Activated T-cell treated with anti-CD3 and anti-CD28 coated beads, Interleukin-2, amount 50 U/mL, for 4 hours (primary cell): Measurements from ENCODE around the gene LDAH. TPM values are rescaled to one million over a fixed set of nuclear protein-coding genes. Genes with fewer than 3 reads are reported as not detected.

Experiments
- ATAC-seq, 2 donors: fragments of 200-7000 bp; cut with Tn5 transposase; one replicate each; pipeline ENCODE4 v1.10.0; 2021
- DNase-seq: peaks from one replicate; pipeline ENCODE4 v3.0.0-alpha.2; 2020
- H3K27me3 Mint-ChIP-seq: one replicate; pipeline ENCODE4 v1.8.0; 2021; ENCODE audit warnings: low read depth, mixed read lengths
- H3K36me3 Mint-ChIP-seq: one replicate; pipeline ENCODE4 v1.8.0; 2022; ENCODE audit warnings: mixed read lengths; ENCODE audit not compliant: insufficient read depth
- H3K4me1 Mint-ChIP-seq: one replicate; pipeline ENCODE4 v1.8.0; 2021; ENCODE audit warnings: low read depth, mixed read lengths
- H3K4me3 Mint-ChIP-seq: one replicate; pipeline ENCODE4 v1.8.0; 2021; ENCODE audit warnings: mild to moderate bottlenecking, moderate library complexity, mixed read lengths
- H3K9me3 Mint-ChIP-seq: one replicate; pipeline ENCODE4 v1.8.0; 2021; ENCODE audit warnings: mixed read lengths
- total RNA-seq, 3 donors: library from RNA; stranded (reverse); gene quantifications; one replicate each; pipeline ENCODE4 v1.2.1, GENCODE V29; 2021

The LDAH gene
- total RNA-seq, 3 donors from 2014 or later: 28.9 to 32.2 (median 30.1) TPM

DNA sequence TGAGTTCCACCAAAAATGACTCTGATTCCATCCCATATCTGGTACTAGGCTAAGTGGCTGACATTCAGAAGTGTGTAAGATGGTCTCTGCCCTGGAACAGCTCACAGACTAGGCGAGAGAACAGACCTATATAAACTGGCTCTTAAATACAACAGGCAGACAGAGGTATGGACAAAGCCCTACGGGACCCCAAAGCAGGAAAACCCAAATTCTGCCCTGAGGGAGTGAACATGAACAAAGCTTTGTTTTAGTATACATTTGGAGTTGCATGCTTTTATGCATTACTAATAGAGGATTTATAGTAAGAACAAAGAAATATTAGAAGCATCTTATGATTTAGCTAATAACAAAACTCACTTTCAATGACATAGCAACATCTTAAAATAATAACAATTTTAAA lies 130.8 kb downstream of the LDAH start:
- ATAC-seq: no peak
- Mint-ChIP-seq H3K4me3 (no peak overlapping the region), H3K9me3 (no peaks in the 10 kb centered on the region), H3K4me1 (no peaks in the 10 kb centered on the region), H3K36me3 (peaks cover 34% of the 10 kb centered on the region), H3K27me3 (no peaks in the 10 kb centered on the region)
- DNase-seq: no peak

DNA sequence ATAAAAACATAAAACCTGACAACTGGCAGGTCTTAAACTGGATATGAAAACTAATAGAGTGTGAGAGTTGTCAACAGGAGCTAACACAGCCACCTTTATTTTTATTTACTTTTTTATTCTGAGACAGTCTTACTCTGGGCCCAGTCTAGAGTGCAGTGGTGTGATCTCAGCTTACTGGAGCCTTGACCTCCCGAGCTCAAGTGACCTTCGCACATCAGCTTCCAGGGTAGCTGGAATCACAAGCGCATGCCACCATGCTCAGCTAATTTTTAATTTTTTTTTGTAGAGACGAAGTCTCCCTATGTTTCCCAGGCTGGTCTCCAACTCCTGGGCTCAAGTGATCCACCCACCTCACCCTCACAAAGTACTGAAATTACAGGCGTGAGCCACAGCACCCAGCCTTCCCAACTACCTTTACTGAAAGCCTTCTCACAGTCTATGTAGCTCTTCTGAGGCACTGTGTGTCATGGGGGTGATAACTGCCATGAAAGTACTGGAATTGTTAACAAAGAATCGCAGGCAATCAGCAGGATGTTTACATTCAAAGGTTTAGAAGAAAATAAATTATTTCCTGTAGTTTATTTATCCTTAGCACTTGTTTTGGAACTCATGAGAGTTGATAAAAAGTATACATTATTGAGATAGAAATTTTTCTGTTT lies 131.7 kb downstream of the LDAH start:
- Mint-ChIP-seq H3K27me3 (no peaks in the 10 kb centered on the region), H3K4me3 (no peak overlapping the region), H3K4me1 (no peaks in the 10 kb centered on the region), H3K36me3 (peaks cover 40% of the 10 kb centered on the region), H3K9me3 (no peaks in the 10 kb centered on the region)
- DNase-seq (no peak), ATAC-seq (no peak)

DNA sequence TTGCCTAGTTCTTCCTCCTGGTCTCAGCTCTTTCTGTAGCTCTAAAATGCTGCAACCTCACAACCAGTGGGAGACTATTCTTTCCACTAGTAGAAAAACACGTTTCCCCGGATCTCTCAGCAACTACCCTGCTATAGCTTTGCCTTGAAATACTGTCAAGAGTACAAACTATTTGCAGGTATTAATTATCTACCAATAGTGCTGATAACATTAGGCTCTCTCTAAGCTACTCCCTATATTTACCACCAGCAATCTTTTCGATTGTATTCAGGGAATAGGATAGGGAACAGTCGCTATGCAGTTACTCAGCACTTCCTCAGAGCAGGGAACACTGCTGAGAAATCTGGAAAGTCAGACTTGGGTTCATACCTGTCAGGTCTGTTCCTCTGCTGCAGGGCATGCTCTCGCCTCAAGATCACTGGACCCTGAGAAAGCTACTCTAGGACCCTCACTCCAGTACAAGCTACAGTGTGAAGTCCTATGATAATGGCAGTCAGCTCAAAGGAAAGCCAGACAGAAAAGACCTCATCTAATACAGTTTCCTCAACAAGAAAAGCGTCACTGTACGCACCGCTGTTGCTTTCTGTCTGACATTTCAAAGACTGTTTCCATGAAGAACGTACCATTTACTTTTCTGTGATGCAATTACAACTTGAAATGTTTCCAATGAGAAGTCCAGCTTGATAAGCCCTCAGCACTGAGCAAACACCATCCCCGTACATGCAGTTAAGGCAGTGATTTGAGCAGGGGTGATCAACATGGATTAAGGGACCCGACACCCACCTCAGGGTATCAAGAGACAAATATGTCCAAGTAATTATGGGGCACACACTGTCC lies 133.3 kb downstream of the LDAH start:
- Mint-ChIP-seq H3K9me3 (no peaks in the 10 kb centered on the region), H3K27me3 (no peaks in the 10 kb centered on the region), H3K4me3 (no peak overlapping the region), H3K4me1 (no peaks in the 10 kb centered on the region), H3K36me3 (peaks cover 45% of the 10 kb centered on the region)
- DNase-seq (no peak), ATAC-seq (no peak)

DNA sequence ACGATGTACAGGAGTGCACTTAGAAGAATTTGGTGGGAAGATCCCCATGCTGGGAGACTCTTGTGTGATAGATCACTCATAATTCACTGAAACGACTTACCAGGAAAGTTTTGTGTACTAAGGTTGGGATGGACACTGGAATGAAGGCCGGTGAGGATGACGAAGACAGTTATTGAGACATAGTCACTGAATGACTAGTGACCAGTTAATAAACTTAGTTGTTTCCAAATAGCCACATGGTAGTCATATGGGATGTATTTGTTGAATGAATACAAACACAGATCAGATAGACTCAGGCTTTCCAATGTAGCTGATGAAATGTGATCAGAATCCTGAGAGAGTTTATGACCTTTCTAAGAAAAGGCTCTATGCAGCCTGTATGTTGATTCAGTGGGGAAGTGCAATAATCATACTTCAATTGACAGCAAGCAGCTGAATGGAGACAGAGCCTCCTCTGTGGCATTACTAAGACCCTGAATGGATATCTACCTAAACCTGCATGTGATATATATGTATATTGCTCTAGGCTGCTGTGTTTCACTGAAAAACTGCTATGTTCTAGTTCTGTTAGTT lies 135.6 kb downstream of the LDAH start:
- Mint-ChIP-seq H3K36me3 (peaks cover 51% of the 10 kb centered on the region), H3K4me3 (no peak overlapping the region), H3K4me1 (peaks cover 4% of the 10 kb centered on the region), H3K27me3 (no peaks in the 10 kb centered on the region), H3K9me3 (no peaks in the 10 kb centered on the region)
- ATAC-seq: no peak
- DNase-seq: no peak

DNA sequence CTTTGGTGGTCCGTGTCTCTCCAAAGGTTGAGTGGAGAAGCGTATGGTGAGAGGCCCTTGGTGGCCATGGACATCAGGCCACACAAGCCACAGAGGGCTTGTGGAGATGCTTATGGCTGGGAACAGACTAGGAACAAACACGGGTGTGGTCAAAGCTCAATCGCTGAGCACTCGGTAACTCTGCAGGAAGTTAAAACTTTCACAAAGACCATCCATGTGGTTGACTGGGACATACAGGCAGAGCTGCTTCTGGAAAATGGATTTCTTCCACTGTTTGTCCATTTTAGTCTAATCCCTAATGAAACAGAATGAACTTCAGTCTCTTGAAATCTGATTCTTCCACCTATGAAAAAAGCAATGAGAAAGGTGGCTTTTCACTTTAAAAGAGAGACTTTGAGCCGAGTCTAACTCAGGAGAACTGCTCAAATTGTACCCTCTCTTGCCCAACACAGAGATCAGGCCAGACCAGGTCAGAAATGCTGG lies 138.3 kb downstream of the LDAH start:
- H3K27me3 Mint-ChIP-seq: no peaks in the 10 kb centered on the region
- H3K9me3 Mint-ChIP-seq: no peaks in the 10 kb centered on the region
- peaks cover 56% of the 10 kb centered on the region for H3K36me3 Mint-ChIP-seq
- H3K4me3 Mint-ChIP-seq: no peak overlapping the region
- peaks cover 5% of the 10 kb centered on the region for H3K4me1 Mint-ChIP-seq
- DNase-seq (no peak), ATAC-seq (no peak)

DNA sequence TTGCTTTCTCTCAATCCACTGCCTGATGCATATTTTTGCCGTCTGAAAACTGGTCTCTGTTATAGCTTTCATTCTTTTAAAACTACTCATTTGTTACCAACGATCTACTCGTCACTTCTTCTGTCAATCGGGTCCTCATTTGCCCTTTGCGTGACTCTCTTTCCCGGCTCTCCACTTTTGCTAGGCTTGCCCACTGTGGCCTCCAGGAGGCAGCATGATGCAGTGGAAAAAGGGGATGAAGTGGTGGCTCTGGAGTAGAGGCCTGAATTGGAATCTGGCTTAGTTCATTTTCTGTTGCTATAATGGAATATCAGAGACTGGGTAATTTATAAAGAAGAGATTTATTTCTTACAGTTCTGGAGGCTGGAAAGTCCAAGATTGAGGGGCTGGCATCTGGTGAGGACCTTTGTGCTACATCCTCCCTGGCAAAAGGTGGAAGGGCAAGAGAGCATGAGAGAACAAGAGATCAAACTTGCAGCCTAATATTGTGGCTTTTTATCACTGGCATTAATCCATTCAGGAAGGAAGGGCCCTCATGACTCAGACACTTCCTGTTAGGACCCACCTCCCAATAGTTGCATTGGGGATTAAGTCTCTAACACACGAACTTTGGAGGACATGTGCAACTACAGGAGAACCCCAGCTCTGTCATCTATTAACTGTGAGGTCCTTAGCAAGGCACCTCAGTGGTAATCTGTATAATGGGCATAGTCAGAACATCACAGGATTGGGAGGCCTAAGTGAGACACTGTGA lies 140.6 kb downstream of the LDAH start:
- Mint-ChIP-seq H3K4me3 (no peak overlapping the region), H3K9me3 (no peaks in the 10 kb centered on the region), H3K27me3 (no peaks in the 10 kb centered on the region), H3K4me1 (peaks cover 5% of the 10 kb centered on the region), H3K36me3 (peaks cover 40% of the 10 kb centered on the region)
- DNase-seq: no peak
- ATAC-seq: no peak

DNA sequence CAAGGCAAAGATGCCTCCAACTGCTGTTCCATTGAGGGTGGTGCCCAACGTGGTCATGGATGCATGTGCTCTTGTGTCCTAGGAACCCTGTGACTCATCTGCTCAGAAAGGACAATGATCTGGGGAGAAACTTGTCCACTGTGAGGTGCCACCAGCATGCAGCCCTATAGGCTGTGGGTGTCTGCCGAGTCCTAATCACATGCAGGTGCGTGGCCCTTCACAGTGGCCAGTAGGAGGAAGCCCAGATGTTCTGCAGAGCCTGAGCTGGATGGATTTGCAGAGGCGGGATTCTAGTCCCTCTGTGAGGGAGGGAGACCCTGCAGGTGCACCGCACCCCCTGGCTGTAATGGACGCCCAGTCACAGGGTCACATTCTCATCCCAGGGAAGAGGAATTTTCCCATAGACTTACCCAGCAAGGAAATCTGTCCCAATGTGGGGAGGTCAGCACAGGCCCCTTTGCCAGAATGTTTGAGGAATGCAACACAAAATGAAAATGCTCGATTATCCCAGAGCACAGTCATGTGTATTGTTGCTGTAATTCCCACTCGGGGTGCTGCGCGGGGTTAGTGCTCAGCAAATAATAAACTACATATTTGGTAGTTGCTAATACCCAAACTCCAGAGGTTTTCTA lies 142.0 kb downstream of the LDAH start:
- no peak overlapping the region for H3K4me3 Mint-ChIP-seq
- H3K36me3 Mint-ChIP-seq: peaks cover 28% of the 10 kb centered on the region
- ATAC-seq (no peak), DNase-seq (no peak)
- H3K27me3 Mint-ChIP-seq: no peaks in the 10 kb centered on the region
- peaks cover 5% of the 10 kb centered on the region for H3K4me1 Mint-ChIP-seq
- no peaks in the 10 kb centered on the region for H3K9me3 Mint-ChIP-seq

DNA sequence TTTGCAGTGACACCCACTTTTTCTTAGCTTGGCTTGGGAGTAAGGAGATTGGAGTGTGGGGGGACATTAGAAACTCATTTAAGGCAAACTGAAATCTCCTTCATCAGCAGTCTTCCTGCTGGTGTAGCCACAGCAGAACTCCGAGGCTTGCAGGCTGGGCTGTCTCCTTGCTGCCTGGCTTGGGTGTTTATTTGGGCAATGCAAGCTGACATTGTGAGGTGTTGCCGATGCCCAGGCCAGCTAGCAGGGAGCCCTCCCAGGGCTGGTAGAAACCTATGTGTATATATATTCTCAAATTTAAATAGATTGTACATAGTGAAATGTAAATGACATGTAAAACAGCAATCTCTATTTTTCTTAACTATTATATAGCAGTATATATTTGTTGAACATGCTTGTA lies 144.1 kb downstream of the LDAH start:
- ATAC-seq: no peak
- H3K4me1 Mint-ChIP-seq: peaks cover 5% of the 10 kb centered on the region
- H3K9me3 Mint-ChIP-seq: no peaks in the 10 kb centered on the region

DNA sequence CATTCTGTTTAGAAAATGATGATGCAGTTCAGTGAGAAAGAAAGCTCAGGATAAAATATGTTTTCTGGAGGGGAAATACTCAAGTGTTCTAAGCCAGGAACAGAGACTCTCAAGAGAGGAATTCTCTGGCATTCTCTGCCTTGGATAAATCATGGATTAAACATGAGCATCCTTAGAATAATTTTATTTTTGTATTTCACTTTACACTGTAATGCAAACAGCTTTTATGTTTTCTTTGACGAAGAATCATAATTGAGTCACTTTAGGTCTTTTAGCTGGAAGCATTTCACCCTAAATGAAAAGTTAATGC lies 144.9 kb downstream of the LDAH start:
- Mint-ChIP-seq H3K36me3 (peaks cover 15% of the 10 kb centered on the region), H3K4me3 (no peak overlapping the region), H3K9me3 (no peaks in the 10 kb centered on the region), H3K27me3 (peaks cover 7% of the 10 kb centered on the region), H3K4me1 (peaks cover 5% of the 10 kb centered on the region)
- no peak for ATAC-seq
- DNase-seq: no peak

More for the DNA sequence above, 144.1 kb downstream of the LDAH start:
- Mint-ChIP-seq H3K4me3 (no peak overlapping the region), H3K36me3 (peaks cover 17% of the 10 kb centered on the region), H3K27me3 (peaks cover under 1% of the 10 kb centered on the region)
- no peak for DNase-seq

DNA sequence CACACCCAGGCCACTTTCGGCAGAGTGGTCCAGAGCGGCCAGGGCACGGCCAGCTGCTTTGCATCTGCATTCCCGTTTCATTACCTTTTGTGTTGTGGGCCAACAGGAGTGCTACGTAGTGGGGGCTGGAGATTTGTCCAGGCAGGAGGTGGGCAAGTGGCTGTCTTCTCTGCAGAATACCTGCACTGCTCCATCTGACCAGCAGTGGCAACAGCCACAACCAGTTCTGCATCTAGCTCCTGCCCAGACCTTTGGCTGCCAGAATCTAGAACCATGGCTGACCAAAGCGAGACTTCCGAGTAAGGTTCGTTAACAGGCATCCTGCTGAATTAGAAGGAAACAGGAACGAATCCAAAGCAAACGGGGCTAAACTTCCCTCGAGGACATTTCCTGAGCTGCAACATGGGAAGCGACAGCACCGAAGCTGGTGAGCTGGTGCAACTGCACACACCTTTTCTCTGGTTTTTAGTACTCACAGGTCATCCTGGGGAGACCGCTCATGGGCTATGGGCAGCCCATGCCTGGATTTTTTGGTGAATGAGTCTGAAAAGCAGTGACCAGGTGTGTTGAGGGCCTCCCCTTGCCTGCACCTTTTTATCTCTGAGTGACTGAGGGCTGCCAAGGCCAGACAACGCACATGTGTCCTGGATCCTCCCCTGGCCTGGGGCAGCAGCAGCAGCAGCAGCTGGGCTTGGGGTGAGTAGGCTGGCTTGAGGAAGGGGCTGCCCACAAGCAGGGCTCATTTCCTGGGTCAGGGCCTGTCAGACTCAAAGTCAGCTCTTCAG lies 145.4 kb downstream of the LDAH start:
- Mint-ChIP-seq H3K4me1 (peaks cover 2% of the 10 kb centered on the region), H3K9me3 (no peaks in the 10 kb centered on the region), H3K27me3 (peaks cover 12% of the 10 kb centered on the region), H3K4me3 (no peak overlapping the region), H3K36me3 (peaks cover 12% of the 10 kb centered on the region)
- DNase-seq: no peak
- ATAC-seq: no peak

DNA sequence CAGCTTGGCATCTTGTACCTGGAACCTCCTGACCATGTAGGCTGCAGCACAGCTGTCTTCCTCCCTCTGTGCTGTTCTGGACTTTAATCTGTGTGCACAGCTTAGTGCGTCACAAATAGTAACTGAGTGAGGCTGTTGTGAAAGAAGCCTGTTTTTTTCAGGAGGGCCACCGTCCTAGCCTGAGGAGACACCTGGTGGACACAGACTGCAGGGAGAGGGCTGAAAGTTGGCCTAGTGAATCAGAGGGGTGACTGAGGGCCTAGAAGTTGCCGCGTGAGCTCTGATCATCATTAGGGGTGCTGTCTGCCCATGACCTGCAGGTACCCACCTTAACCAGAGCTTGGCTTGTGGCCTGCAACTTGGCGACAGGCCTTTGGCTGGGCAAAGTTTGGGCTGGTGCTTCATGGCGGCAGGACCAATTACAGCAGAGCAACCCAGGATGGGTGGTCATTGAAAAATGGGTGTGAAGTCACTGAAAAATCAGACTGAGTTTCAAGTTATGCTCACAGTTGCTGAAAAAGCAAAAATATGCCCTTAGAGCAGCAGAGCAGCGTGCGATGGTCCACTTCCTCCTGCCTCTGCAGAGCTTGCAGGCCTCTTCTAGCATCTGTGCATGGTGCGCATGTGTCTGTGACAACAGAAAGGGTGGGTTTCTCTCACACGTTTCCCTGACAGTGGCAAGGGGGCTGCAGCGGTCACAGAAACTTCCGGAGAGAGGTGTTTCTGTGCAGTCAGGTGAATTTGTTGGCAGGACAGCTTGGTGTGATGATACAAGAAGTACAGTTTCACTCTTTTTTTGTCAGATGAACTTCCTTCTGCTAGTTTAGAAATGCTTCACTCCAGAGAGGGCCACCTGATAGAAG lies 146.3 kb downstream of the LDAH start:
- no peaks in the 10 kb centered on the region for H3K9me3 Mint-ChIP-seq
- H3K36me3 Mint-ChIP-seq: peaks cover 4% of the 10 kb centered on the region
- H3K4me3 Mint-ChIP-seq: no peak overlapping the region
- no peaks in the 10 kb centered on the region for H3K4me1 Mint-ChIP-seq
- ATAC-seq (no peak), DNase-seq (no peak)
- H3K27me3 Mint-ChIP-seq: peaks cover 20% of the 10 kb centered on the region

DNA sequence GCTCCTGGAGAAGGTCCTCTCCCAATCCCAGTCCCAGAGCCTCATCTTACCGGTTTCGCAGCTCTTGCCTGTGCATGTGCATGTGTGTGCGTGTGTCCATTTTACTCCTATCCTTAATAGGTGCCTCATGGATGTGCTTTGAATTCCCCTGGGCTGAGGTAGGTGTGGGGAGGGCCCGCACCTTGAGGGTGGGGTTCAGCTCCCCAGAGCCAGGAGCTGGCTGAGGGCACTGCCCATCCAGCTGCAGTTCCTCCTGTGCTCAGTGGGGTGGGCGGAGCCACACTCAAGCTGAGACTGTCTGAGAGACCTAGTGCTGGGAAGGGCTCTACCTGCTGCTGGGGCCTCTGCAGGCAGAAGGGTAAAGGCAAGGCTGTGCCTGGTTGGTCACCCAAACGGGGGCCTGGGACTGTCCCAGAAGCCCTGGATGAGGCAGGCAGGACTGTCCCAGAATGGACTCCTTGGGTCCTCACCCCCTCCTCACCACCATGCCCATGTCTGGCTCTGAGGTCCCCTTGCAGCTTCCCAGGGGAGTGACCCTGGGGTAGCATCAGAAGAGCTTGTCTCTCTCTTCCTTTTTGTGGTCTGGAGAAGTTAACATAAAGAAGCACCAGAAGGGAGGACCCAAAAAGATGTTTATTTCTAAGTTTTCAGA lies 147.1 kb downstream of the LDAH start:
- no peaks in the 10 kb centered on the region for H3K4me1 Mint-ChIP-seq
- H3K36me3 Mint-ChIP-seq: peaks cover 2% of the 10 kb centered on the region
- peaks cover 25% of the 10 kb centered on the region for H3K27me3 Mint-ChIP-seq
- H3K4me3 Mint-ChIP-seq: no peak overlapping the region
- no peak for DNase-seq
- peak; percentile 63 to 64 for ATAC-seq
- no peaks in the 10 kb centered on the region for H3K9me3 Mint-ChIP-seq
